Large intestine (tissue), 3 donors: ENCODE data around the gene ACTL10. TPM values are rescaled to one million over a fixed set of nuclear protein-coding genes. Genes with fewer than 3 reads are reported as not detected.
"Not testable (repeated sequence)": the region's sequence is repeated elsewhere in the genome, so short reads cannot be mapped to it uniquely, and the experiment has no call there.

ENCODE experiments used
- DNase-seq, 2 donors: peaks; one replicate each; pipeline versions ENCODE4 v3.0.0 to v3.0.0-alpha.2; 2013
- H3K27ac ChIP-seq: one replicate; pipeline ENCODE4 v1.5.1; 2013; ENCODE audit warnings: low read length
- H3K27me3 ChIP-seq: 2 replicates; pipeline ENCODE4 v1.6.1; 2013; ENCODE audit warnings: low read length; ENCODE audit not compliant: control insufficient read depth, insufficient read depth
- H3K36me3 ChIP-seq: 2 replicates; pipeline ENCODE4 v1.6.1; 2013; ENCODE audit warnings: low read length; ENCODE audit not compliant: control insufficient read depth, insufficient read depth
- H3K4me1 ChIP-seq: one replicate; pipeline ENCODE4 v1.6.1; 2013; ENCODE audit warnings: low read length; ENCODE audit not compliant: control insufficient read depth, insufficient read depth
- H3K4me3 ChIP-seq: one replicate; pipeline ENCODE4 v1.5.1; 2013; ENCODE audit warnings: low read length
- H3K9me3 ChIP-seq: one replicate; pipeline ENCODE4 v1.6.1; 2013; ENCODE audit warnings: mild to moderate bottlenecking, low read depth, low read length, moderate library complexity; ENCODE audit not compliant: control insufficient read depth
- WGBS: methylation state at CpG from one replicate; pipeline ENCODE4 v1.1.5; 2013; ENCODE audit warnings: low lambda C conversion rate; ENCODE audit not compliant: insufficient coverage; 5-methylcytosine and 5-hydroxymethylcytosine counted together
- polyA plus RNA-seq: library from polyadenylated mRNA; unstranded; fragments of 120-200 nt; gene quantifications from one replicate; pipeline ENCODE4 v1.2.1, GENCODE V29; 2013

The ACTL10 gene
- polyA plus RNA-seq, 1 donor: 1.4 TPM

DNA sequence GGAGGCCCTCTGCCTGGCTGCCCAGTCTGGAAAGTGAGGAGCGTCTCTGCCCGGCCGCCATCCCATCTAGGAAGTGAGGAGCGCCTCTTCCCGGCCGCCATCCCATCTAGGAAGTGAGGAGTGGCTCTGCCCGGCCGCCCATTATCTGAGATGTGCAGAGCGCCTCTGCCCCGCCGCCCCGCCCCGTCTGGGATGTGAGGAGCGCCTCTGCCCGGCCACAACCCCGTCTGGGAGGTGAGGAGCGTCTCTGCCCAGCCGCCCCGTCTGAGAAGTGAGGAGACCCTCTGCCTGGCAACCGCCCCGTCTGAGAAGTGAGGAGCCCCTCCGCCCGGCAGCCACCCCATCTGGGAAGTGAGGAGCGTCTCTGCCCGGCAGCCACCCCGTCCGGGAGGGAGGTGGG is 32.2 kb downstream of the ACTL10 start:
- H3K36me3 ChIP-seq, H3K27ac ChIP-seq, H3K27me3 ChIP-seq, H3K4me1 ChIP-seq, DNase-seq, H3K4me3 ChIP-seq: not testable (repeated sequence)
- peaks cover 23% of the 10 kb centered on the region for H3K9me3 ChIP-seq
- no CpG with 5 or more reads among the region's 27 CpGs for whole genome bisulfite sequencing

DNA sequence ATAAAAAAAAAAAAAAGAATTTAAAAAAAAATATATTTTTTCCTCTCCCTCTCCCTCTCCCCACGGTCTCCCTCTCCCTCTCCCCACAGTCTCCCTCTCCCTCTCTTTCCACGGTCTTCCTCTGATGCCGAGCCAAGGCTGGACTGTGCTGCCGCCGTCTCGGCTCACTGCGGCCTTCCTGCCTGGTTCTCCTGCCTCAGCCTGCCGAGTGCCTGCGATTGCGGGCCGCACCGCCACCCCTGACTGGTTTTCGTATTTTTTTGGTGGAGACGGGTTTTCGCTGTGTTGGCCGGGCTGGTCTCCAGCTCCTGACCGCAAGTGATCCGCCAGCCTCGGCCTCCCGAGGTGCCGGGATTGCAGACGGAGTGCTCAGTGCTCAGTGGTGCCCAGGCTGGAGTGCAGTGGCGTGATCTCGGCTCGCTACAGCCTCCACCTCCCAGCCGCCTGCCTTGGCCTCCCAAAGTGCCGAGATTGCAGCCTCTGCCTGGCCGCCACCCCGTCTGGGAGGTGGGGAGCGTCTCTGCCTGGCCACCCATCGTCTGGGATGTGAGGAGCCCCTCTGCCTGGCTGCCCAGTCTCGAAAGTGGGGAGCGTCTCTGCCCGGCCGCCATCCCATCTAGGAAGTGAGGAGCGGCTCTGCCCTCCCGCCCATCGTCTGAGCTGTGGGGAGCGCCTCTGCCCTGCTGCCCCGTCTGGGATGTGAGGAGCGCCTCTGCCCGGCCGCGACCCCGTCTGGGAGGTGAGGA is 34.1 kb downstream of the ACTL10 start:
- H3K27ac ChIP-seq, H3K36me3 ChIP-seq, H3K4me1 ChIP-seq, H3K27me3 ChIP-seq, DNase-seq, H3K4me3 ChIP-seq: not testable (repeated sequence)
- no CpG with 5 or more reads among the region's 45 CpGs for WGBS
- H3K9me3 ChIP-seq: peaks cover 23% of the 10 kb centered on the region

GRCh38 chr20:33701629-33702450 is 35.1 kb downstream of the ACTL10 start:
- Histone ChIP-seq H3K36me3 (peaks cover 7% of the 10 kb centered on the region), H3K9me3 (peaks cover 23% of the 10 kb centered on the region), H3K4me3 (no peak overlapping the region), H3K27me3 (no peaks in the 10 kb centered on the region), H3K27ac (no peak overlapping the region), H3K4me1 (no peaks in the 10 kb centered on the region)
- WGBS: 89% methylated on average over 3 of the region's 27 CpGs
- DNase-seq: no peak

- H3K27me3 ChIP-seq: no peaks in the 10 kb centered on the region
- H3K27ac ChIP-seq: no peak overlapping the region
- DNase-seq: no peak
- no peaks in the 10 kb centered on the region for H3K4me1 ChIP-seq
- H3K9me3 ChIP-seq: peaks cover 23% of the 10 kb centered on the region
- peaks cover 16% of the 10 kb centered on the region for H3K36me3 ChIP-seq
- no peak overlapping the region for H3K4me3 ChIP-seq
- WGBS: no CpG with 5 or more reads among the region's 5 CpGs
Observed at GRCh38 chr20:33702861-33703260, 36.1 kb downstream of the ACTL10 start.

- no CpG with 5 or more reads among the region's 8 CpGs for WGBS
Observed at GRCh38 chr20:33703498-33704137, 36.9 kb downstream of the ACTL10 start.

DNA sequence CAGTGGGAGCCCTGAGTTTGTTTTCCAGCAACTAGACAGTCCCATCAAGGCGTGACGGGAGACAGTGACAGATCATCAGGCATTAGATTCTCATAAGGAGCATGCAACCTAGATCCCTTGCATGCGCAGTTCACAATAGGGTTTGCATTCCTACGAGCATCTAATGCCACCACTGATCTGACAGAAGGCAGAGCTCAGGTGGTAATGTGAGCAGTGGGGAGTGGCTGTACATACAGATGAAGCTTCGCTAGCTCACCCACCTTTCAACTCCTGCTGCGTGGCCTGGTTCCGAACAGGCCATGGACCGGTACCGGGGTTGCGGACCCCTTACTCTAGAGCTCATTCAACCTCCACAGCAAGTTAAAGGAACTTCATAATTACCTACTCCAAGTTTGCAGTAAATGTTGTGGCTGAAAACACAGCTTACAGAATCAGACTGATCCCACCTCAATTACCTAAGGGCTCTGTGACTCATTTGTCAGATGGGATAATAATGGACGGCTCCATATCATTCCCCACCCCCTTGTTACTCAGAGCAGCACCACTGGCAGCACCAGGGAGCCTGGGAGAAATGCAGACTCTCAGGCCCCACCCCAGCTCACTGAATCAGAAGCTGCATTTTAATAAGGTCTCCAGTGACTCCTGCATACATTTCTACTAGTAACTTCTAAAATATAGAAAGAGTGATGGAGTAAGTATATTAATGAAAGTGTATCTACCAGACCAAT is 37.6 kb downstream of the ACTL10 start:
- H3K4me3 ChIP-seq: no peak overlapping the region
- WGBS: no CpG with 5 or more reads among the region's 11 CpGs
- no peak overlapping the region for H3K27ac ChIP-seq

More at GRCh38 chr20:33703498-33704137, 36.9 kb downstream of the ACTL10 start:
- Histone ChIP-seq H3K9me3 (peaks cover 17% of the 10 kb centered on the region), H3K4me3 (no peak overlapping the region), H3K27me3 (no peaks in the 10 kb centered on the region), H3K36me3 (peaks cover 16% of the 10 kb centered on the region), H3K27ac (no peak overlapping the region), H3K4me1 (no peaks in the 10 kb centered on the region)
- no peak for DNase-seq

GRCh38 chr20:33707668-33708067 is 40.9 kb downstream of the ACTL10 start:
- Histone ChIP-seq H3K27ac (no peak overlapping the region), H3K36me3 (peaks cover 26% of the 10 kb centered on the region), H3K9me3 (no peaks in the 10 kb centered on the region), H3K4me1 (no peaks in the 10 kb centered on the region), H3K27me3 (no peaks in the 10 kb centered on the region), H3K4me3 (no peak overlapping the region)
- no CpG with 5 or more reads among the region's 11 CpGs for WGBS
- DNase-seq: no peak

More for the DNA sequence above, 37.6 kb downstream of the ACTL10 start:
- Histone ChIP-seq H3K36me3 (peaks cover 16% of the 10 kb centered on the region), H3K9me3 (peaks cover 12% of the 10 kb centered on the region), H3K4me1 (no peaks in the 10 kb centered on the region), H3K27me3 (no peaks in the 10 kb centered on the region)
- no peak for DNase-seq

DNA sequence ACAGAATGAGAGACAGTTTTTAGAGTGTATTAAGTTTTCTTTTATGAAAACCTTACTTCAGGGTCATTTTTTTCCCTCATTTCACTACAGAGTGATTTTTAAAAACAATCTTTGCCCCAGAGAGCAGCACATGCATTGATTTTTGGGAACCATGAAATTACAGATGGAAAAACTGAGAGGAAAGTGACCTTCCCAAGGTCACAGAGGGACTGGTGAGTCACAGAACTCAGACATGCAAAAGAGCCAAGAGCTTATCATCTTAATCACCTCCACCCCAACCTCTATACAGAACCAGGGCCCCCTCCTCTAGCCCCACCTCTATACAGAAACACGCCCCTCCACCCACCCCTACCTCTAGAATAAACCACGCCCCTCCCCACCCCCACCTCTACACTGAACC is 42.7 kb downstream of the ACTL10 start:
- no peak overlapping the region for H3K4me3 ChIP-seq
- DNase-seq: no peak
- H3K9me3 ChIP-seq: no peaks in the 10 kb centered on the region
- peaks cover 36% of the 10 kb centered on the region for H3K36me3 ChIP-seq
- H3K27ac ChIP-seq: no peak overlapping the region
- H3K4me1 ChIP-seq: no peaks in the 10 kb centered on the region
- WGBS: no CpG with 5 or more reads among the region's 2 CpGs
- no peaks in the 10 kb centered on the region for H3K27me3 ChIP-seq

GRCh38 chr20:33709905-33710541 is 43.3 kb downstream of the ACTL10 start:
- no peak for DNase-seq
- H3K27ac ChIP-seq: no peak overlapping the region
- H3K36me3 ChIP-seq: peaks cover 42% of the 10 kb centered on the region
- no peaks in the 10 kb centered on the region for H3K4me1 ChIP-seq
- H3K27me3 ChIP-seq: no peaks in the 10 kb centered on the region
- H3K9me3 ChIP-seq: no peaks in the 10 kb centered on the region
- no peak overlapping the region for H3K4me3 ChIP-seq
- WGBS: 100% methylated on average over 2 of the region's 16 CpGs
